ENCODE data around the gene TMSB4Y.
A peak's percentile ranks its signal among the peaks of the same experiment; 100 is the strongest.

Gene TMSB4Y

DNA sequence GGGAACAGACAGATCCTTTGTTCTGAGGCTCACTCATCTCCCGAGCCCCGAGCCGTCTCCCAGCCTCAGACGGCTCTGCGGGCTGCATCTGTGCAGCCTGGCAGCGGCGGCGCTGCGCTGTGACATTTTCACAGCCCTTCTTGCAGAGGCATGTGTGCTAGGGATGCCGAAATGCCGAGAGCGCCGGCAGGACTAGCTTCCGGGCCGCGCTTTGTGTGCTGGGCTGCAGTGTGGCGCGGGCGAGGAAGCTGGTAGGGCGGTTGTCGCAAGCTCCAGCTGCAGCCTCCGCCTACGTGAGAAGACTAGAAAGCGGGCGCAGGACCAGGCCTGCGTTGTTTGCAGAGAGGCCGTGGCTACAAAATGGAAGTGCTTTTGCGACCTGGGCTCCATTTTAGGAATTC is at the start of gene TMSB4Y:
Gene TMSB4Y, plus strand, starts transcription at position 332 of the 401 bp plus-strand sequence.
- DNase-seq: peak; percentile 73

DNA sequence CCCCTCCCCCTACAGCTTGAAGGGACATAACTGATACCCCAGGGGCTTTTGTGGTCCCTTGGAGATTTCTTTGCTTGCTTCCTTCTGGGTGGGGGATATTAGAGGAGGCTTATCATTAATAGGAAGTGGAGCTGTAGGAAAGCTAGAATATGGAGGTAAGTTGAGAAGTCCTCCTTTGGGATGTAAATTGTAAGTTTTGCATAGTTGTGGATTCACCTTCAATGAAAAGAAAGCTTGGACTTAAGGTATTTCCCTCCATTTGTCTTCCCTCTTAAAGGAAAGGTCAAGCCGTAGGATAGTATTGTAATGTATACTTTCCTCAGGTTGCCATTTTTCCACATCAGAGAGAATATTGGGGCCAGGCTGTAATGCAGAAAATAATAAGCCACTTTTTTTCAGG is 39.5 kb upstream of the TMSB4Y start:
- DNase-seq: no peak

DNA sequence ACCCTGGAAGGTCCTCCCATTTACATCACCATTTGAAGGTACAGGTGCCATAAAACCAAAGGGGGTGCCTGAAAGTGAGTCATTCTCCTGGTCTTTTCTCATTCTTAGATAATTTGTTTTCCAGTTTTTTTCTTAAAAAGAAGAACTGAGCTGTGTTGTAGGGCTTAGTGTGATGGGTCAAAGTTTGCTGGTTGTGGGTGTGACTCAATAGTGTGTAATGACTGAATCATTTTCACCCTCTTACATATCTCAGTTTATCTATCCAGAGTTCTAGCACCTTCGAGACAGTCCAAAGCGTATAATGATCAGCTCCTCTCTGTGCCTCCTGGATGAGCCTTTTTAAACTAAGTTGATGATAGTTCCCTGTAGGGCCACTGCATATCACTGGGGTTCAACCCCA is 32.6 kb upstream of the TMSB4Y start:
- no peak for DNase-seq

DNA sequence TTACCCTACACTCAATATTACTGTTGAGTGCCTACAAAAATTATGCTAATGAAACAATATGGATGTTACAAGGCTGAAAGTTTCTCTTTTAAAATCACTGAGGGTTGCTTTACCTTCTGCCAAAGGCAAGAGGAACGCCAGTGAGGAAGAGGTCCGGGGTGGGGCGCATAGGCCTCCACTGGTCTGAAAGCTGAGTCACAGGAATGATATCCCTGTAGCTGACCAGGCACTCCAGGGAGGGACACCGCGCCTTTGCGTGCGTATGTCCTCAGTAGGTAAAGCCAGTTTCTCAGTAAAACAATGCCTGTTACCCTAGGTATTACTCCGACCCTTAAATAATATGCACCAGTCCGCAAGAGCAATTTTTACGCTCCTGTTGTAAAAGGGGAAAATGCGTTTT is 1.4 kb upstream of the TMSB4Y start:
- no peak for DNase-seq

DNA sequence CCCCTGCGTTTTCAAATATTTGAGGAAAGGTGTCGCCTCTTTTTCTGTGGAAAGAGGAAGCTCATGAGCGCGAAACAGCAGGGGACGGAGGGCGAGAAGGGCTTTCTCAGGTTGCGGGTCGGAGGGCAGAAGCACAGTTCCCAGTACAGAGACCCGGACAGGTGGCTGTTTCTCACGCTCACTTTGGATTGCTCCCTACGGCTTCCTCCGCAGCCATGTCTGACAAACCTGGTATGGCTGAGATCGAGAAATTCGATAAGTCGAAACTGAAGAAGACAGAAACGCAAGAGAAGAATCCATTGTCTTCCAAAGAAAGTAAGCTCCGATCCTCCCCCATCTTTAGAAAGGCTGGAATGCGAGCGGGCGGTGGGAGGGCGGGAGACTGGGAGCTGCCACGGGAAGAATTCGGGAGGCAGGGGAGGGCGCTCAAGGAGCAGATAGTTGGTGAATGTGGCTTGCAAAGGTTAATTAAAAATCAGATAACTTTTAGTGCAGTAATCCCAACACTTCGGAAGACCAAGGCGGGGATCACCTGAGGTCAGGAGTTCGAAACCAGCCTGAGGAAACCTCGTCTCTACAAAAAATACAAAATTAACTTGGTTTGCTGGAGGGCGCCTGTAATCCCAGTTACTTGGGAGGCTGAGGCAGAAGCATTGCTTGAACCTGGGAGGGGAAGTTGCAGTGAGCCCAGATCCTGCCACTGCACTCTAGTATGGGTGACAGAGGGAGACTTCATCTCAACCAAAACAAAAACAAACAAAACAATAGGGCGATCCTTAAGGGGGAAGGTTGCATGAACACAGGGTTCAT is 627 bp downstream of the TMSB4Y start:
- DNase-seq: peak; percentile 14

GRCh38 chrY:13705197-13705596 is 1.5 kb downstream of the TMSB4Y start:
- DNase-seq: no peak

GRCh38 chrY:13708038-13708437 is 4.3 kb downstream of the TMSB4Y start:
- no peak for DNase-seq

- no peak for DNase-seq
Observed at GRCh38 chrY:13718996-13719395, 15.3 kb downstream of the TMSB4Y start.

- DNase-seq: no peak
Observed at GRCh38 chrY:13729517-13729916, 25.8 kb downstream of the TMSB4Y start.

GRCh38 chrY:13738618-13739017 is 34.9 kb downstream of the TMSB4Y start:
- peak; percentile 40 for DNase-seq

GRCh38 chrY:13751289-13752071 is 47.8 kb downstream of the TMSB4Y start:
- DNase-seq: peak; percentile 41

DNA sequence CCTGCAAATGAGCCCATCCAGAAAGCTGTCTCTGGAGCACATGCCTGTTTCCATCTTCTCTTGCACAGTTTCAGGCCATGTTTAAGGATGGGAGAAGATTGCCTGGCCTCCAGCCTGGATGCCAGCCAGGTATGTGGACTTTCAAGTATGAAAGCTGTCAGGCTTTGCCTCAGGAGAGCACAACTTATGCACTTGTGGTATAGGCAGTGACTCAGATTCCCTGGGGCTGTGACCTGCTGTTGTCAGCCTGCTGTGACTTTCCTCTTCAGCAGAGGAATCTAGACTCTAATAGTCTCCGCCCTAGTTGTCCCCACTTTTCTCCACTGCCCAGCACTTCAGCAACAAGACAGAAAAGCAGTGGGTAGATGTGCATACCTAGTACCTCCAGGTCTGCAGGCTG is 51.0 kb downstream of the TMSB4Y start:
- DNase-seq: no peak
